AG09309 (cell line): ENCODE results near the gene EXD3.
A peak's percentile ranks its signal among the peaks of the same experiment; 100 is the strongest.

Source experiments
- DNase-seq: peaks from one replicate; pipeline ENCODE4 v3.0.0-alpha.2; 2010; ENCODE audit warnings: low read depth
- H3K4me3 ChIP-seq: 2 replicates; pipeline ENCODE4 v1.5.1; 2011; ENCODE audit warnings: mild to moderate bottlenecking, low read depth, low read length, moderate library complexity; ENCODE audit not compliant: control insufficient read depth
- TF ChIP-seq, protein P1 (sequence below): IDR thresholded peaks from 2 replicates; pipeline ENCODE4 v1.5.1; 2011; ENCODE audit warnings: mild to moderate bottlenecking, low read depth, low read length, inconsistent platforms; ENCODE audit not compliant: insufficient read depth, control insufficient read depth; ENCODE audit errors: missing control alignments

Gene EXD3

DNA sequence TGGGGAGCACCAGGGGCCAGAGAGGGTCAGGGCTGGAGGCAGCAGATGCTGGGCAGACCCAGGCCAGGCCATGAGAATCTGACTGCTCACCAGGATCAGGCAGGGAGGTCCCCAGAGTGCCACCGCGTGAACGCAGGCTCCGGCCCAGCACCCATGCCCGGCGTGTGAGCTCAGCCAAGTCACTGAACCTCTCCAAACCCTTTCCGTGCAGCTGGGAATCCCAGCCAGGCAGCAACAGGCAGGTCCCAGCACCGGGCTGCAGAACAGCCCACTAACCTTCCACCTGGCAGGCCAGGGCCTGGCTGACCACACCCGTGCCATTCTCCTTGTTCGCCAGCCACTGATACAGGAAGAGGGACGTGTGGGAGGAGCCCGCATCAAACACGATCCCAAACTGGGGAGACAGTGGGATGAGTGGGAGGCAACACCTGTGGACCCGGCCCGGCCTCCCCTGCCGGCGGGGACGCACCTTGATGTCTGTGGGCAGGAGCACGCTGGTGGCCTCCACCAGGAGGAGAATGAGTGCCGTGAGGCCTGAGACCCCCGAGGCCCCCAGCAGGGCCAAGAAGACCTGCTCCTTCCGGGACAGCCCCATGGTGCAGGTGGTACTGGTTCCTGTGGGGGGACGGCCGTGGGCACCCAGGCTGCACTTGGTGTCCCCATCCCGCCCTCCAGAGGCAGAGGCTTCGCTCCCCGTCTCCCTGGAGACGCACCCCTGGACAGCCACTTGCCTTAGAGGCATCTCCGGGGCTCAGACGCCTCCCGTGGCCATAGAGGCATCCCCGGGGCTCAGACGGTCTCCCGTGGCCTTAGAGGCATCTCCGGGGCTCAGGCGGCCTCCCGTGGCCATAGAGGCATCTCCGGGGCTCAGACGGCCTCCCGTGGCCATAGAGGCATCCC, 15.0 kb upstream of the EXD3 start:
- no peak overlapping the region for H3K4me3 ChIP-seq
- TF ChIP-seq, protein P1, sequence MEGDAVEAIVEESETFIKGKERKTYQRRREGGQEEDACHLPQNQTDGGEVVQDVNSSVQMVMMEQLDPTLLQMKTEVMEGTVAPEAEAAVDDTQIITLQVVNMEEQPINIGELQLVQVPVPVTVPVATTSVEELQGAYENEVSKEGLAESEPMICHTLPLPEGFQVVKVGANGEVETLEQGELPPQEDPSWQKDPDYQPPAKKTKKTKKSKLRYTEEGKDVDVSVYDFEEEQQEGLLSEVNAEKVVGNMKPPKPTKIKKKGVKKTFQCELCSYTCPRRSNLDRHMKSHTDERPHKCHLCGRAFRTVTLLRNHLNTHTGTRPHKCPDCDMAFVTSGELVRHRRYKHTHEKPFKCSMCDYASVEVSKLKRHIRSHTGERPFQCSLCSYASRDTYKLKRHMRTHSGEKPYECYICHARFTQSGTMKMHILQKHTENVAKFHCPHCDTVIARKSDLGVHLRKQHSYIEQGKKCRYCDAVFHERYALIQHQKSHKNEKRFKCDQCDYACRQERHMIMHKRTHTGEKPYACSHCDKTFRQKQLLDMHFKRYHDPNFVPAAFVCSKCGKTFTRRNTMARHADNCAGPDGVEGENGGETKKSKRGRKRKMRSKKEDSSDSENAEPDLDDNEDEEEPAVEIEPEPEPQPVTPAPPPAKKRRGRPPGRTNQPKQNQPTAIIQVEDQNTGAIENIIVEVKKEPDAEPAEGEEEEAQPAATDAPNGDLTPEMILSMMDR: no peak
- DNase-seq: no peak

DNA sequence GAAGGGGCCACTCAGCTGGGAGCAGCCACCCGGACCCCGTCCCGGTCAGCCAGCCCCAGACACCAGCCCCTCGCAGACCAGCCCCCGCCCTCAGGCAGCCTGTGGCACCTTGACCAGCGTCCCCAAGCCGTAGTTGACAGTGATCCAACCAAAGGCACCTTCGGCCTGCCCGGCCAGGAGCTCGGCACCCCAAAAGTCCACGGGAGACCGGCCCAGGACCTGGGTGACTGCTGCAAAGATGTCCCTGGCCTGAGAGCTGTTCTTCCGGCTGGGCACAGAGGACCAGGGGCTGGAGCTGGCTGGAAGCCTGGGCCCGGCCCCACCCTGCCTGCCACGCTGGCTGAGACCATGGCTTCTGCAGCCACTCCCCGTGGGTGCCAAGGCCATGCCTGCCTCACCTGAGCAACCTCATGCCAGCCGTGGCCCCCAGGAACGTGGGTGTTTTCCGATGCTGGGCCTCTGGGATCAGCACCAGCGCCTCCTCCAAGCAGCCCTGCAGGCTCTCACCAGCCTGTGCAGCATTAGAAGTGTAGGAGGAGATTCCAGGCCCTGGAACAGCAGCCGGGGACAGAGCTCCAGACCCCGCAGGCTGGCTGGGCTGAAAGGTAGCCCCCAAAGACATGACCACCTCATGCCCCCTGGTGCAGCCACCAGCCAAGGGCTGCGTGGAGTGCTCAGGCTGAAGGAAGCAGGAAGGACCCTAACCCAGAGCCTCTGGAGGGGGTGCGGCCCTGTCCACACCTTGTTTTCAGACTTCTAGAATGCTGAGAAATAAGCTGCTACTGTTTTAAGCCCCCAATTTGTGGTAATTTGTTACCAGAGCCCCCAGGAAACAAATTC, 14.0 kb upstream of the EXD3 start:
- TF ChIP-seq, protein P1: no peak
- no peak for DNase-seq
- H3K4me3 ChIP-seq: no peak overlapping the region

- peak; percentile 21 for DNase-seq
- no peak overlapping the region for H3K4me3 ChIP-seq
- TF ChIP-seq, protein P1: no peak
Observed at GRCh38 chr9:137435980-137436760, 13.2 kb upstream of the EXD3 start.

GRCh38 chr9:137435381-137435891, 12.5 kb upstream of the EXD3 start:
- TF ChIP-seq, protein P1: no peak
- no peak for DNase-seq
- H3K4me3 ChIP-seq: no peak overlapping the region

DNA sequence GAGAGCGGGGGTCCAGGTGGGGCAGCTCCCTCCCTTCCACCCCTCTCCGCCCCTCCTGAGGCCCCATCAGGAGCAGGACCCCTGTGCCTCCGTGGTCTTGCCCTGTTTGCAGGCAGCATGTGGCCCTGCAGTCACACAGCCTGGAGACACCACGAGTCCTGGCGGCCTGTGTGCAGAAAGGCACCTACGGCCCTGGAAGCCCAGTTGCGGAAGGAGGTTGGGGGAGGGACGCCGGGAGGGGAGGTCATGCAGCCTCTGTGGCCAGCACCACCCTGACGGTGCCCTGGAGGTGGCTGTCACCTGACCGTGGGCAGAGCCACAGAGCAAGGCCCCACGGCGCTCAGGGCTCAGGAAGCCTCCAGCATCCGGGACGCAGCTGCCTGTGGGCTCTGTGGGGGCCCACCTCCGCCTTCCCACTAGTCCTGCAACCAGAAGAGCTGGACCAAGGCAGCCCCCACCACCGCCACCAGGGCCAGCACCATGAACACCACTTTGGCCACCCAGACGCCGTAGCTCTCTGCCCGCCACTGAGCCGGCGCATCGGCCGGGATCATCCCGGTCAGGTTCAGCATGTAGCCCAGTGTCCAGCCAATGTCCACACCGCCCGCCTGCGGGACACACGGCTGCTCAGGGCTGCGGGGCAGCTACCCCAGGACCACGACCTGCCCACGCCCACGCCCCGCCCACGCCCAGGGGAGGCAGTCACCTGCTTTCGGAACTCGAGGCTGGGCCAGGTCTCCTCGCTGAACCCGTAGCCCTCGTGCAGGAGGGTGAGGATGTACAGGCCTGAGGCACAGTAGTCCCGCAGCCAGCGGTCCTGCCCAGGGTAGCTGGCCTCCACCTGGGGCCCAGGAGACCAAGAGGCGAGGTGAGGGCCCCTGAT, 11.8 kb upstream of the EXD3 start:
- no peak overlapping the region for H3K4me3 ChIP-seq
- DNase-seq: no peak
- TF ChIP-seq, protein P1: no peak
